GM23338 (cell line): ENCODE measurements around the gene HSPA12A. TPM values are rescaled to one million over a fixed set of nuclear protein-coding genes. Genes with fewer than 3 reads are reported as not detected.

Source experiments
- ATAC-seq: fragments of 200-7000 bp; cut with Tn5 transposase; 3 replicates; pipeline ENCODE4 v1.9.1; 2020
- DNase-seq: peaks from one replicate; pipeline ENCODE4 v3.0.0-alpha.2; 2015; ENCODE audit warnings: low spot score
- H2AFZ ChIP-seq: fragments of 200-600 bp; sonication (generic); 2 replicates; pipeline ENCODE4 v1.8.0; 2016; ENCODE audit warnings: antibody characterized with exemption, mild to moderate bottlenecking, moderate library complexity
- H3F3A ChIP-seq: fragments of 200-600 bp; sonication (generic); replicated peaks from 2 replicates; pipeline ENCODE4 v1.8.0; 2017; ENCODE audit warnings: antibody characterized with exemption, mixed run types, low read depth
- H3K27ac ChIP-seq: fragments of 200-600 bp; sonication (generic); 2 replicates; pipeline ENCODE4 v1.6.1; 2016; ENCODE audit warnings: low read depth
- H3K27me3 ChIP-seq: fragments of 200-600 bp; sonication (generic); 2 replicates; pipeline ENCODE4 v1.8.0; 2016; ENCODE audit warnings: mild to moderate bottlenecking, mixed run types, moderate library complexity; ENCODE audit not compliant: insufficient read depth
- H3K36me3 ChIP-seq: fragments of 200-600 bp; sonication (generic); 2 replicates; pipeline ENCODE4 v1.8.0; 2016; ENCODE audit warnings: mild to moderate bottlenecking; ENCODE audit not compliant: insufficient read depth
- H3K4me1 ChIP-seq: fragments of 200-600 bp; sonication (generic); 2 replicates; pipeline ENCODE4 v1.8.0; 2016; ENCODE audit warnings: mild to moderate bottlenecking, moderate library complexity; ENCODE audit not compliant: insufficient read depth
- H3K4me2 ChIP-seq: fragments of 200-600 bp; sonication (generic); 2 replicates; pipeline ENCODE4 v1.7.1; 2017; ENCODE audit warnings: mixed run types
- H3K4me3 ChIP-seq: fragments of 200-600 bp; sonication (generic); 2 replicates; pipeline ENCODE4 v1.6.1; 2016; ENCODE audit warnings: mixed run types
- H3K79me2 ChIP-seq: fragments of 200-600 bp; sonication (generic); replicated peaks from 2 replicates; pipeline ENCODE4 v1.8.0; 2017; ENCODE audit warnings: mild to moderate bottlenecking; ENCODE audit not compliant: insufficient read depth
- H3K9me2 ChIP-seq: fragments of 200-600 bp; sonication (generic); 2 replicates; pipeline ENCODE4 v1.8.0; 2017; ENCODE audit not compliant: insufficient read depth
- H4K20me1 ChIP-seq: fragments of 200-600 bp; sonication (generic); replicated peaks from 2 replicates; pipeline ENCODE4 v1.8.0; 2017; ENCODE audit warnings: mild to moderate bottlenecking; ENCODE audit not compliant: insufficient read depth
- H3K27ac Mint-ChIP-seq: 2 replicates; pipeline ENCODE4 v1.8.0; 2020; ENCODE audit warnings: inconsistent platforms, mild to moderate bottlenecking, moderate library complexity, mixed read lengths
- H3K27me3 Mint-ChIP-seq: 3 replicates; pipeline ENCODE4 v1.8.0; 2022; ENCODE audit warnings: low read depth, mild to moderate bottlenecking, moderate library complexity, mixed read lengths, inconsistent platforms; ENCODE audit not compliant: insufficient read depth, poor library complexity
- H3K36me3 Mint-ChIP-seq: 3 replicates; pipeline ENCODE4 v1.8.0; 2021; ENCODE audit warnings: low read depth, mild to moderate bottlenecking, inconsistent platforms, moderate library complexity, mixed read lengths
- H3K4me1 Mint-ChIP-seq: 3 replicates; pipeline ENCODE4 v1.8.0; 2020; ENCODE audit warnings: mild to moderate bottlenecking, inconsistent platforms, mixed read lengths
- H3K4me3 Mint-ChIP-seq: 3 replicates; pipeline ENCODE4 v1.8.0; 2021; ENCODE audit warnings: moderate library complexity, mild to moderate bottlenecking, inconsistent platforms, mixed read lengths
- H3K9me3 Mint-ChIP-seq: 3 replicates; pipeline ENCODE4 v1.8.0; 2020; ENCODE audit warnings: moderate library complexity, mild to moderate bottlenecking, inconsistent platforms, mixed read lengths
- CREB1 ChIP-seq: fragments of 250-450 bp; sonication (Bioruptor Pico); IDR thresholded peaks from 2 replicates; pipeline ENCODE4 v1.5.0; 2020; ENCODE audit warnings: low read depth, mild to moderate bottlenecking, moderate library complexity
- CTCF ChIP-seq, 2 experiments: fragments of 200-600 bp in 1 of 2; sonication (generic) in 1 of 2; conservative IDR thresholded peaks; 2 replicates each; pipeline versions ENCODE4 v1.5.1 to v1.6.1; 2016 to 2017; ENCODE audit warnings: antibody characterized with exemption in 2 of 2, low read depth in 2 of 2, mild to moderate bottlenecking in 2 of 2, moderate library complexity in 1 of 2
- ETS1 ChIP-seq: IDR thresholded peaks from 2 replicates; pipeline ENCODE4 v1.6.1; 2016; ENCODE audit warnings: antibody characterized with exemption
- EZH2 ChIP-seq: fragments of 200-600 bp; sonication (generic); IDR thresholded peaks from one replicate; pipeline ENCODE4 v1.8.0; 2017; ENCODE audit warnings: antibody characterized with exemption, mild to moderate bottlenecking, low read depth; ENCODE audit not compliant: unreplicated experiment
- EZH2phosphoT487 ChIP-seq: fragments of 200-600 bp; sonication (generic); IDR thresholded peaks from one replicate; pipeline ENCODE4 v1.8.1; 2018; ENCODE audit warnings: antibody characterized with exemption; ENCODE audit not compliant: unreplicated experiment
- JUNB ChIP-seq: IDR thresholded peaks from one replicate; pipeline ENCODE4 v1.6.1; 2016; ENCODE audit warnings: antibody characterized with exemption; ENCODE audit not compliant: unreplicated experiment
- NANOG ChIP-seq: IDR thresholded peaks from 2 replicates; pipeline ENCODE4 v1.6.1; 2016; ENCODE audit warnings: antibody characterized with exemption, borderline replicate concordance
- POLR2AphosphoS5 ChIP-seq: IDR thresholded peaks from 2 replicates; pipeline ENCODE4 v1.6.1; 2016; ENCODE audit warnings: antibody characterized with exemption, low read depth
- STAT1 ChIP-seq: IDR thresholded peaks from one replicate; pipeline ENCODE4 v1.6.1; 2016; ENCODE audit warnings: antibody characterized with exemption; ENCODE audit not compliant: unreplicated experiment
- ZNF114 ChIP-seq: fragments of 250-450 bp; sonication (Bioruptor Pico); IDR thresholded peaks from 2 replicates; pipeline ENCODE4 v1.5.0; 2020; ENCODE audit warnings: mild to moderate bottlenecking, moderate library complexity
- ZNF331 ChIP-seq: fragments of 250-450 bp; sonication (Bioruptor Pico); IDR thresholded peaks from 2 replicates; pipeline ENCODE4 v1.5.0; 2020; ENCODE audit warnings: low read depth, mild to moderate bottlenecking, moderate library complexity
- ZNF462 ChIP-seq: fragments of 250-450 bp; sonication (Bioruptor Pico); IDR thresholded peaks from 2 replicates; pipeline ENCODE4 v1.5.0; 2020; ENCODE audit warnings: mild to moderate bottlenecking, moderate library complexity
- polyA plus RNA-seq: library from polyadenylated mRNA; unstranded; fragments of >200 nt; fragmentation: Nextera tagmentation; extraction: Ambion mirVana; gene quantifications from 2 replicates; pipeline ENCODE4 v1.2.1, GENCODE V29; 2016
- total RNA-seq: library from RNA; depleted of rRNA; stranded (reverse); fragments of >200 nt; shearing (Covaris generic); gene quantifications from 2 replicates; pipeline ENCODE4 v1.2.3, GENCODE V29; 2014
- TF ChIP-seq, protein P1 (sequence below): IDR thresholded peaks from one replicate; pipeline ENCODE4 v1.6.1; 2018; ENCODE audit warnings: antibody characterized with exemption; ENCODE audit not compliant: unreplicated experiment

HSPA12A gene
- total and polyA plus RNA-seq, 2 experiments from 2014 or later = 4.4 to 6.3 TPM

DNA sequence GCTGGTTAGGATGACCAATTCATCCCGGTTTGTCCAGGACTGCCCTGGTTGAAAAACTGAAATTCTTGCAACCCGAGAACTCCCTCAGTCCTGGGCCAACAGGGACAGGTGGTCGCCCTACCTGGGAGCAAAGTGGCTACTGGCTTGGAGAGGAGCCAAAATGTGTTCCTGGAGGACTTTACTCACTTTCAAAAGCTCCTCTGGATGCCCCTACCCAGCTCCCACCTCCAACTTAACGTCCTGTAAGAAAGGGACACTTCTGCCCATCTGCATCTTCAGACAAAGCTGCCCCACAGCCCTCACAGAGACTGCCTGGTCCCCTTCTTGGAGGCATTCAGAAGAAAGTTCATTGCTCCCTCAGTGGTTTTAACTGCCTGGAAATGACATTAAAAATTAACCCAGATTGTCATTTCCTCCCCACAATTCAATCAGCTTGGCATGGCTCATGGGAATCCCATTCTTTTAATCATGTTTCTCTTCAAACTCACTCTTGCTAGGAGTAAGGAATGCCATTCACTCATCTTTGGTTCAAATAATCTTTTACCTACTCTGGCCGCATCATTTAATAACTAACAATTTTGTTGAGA lies 24.0 kb upstream of the HSPA12A start:
- no peaks in the 10 kb centered on the region for H3K4me1 ChIP-seq
- H3K4me3 ChIP-seq = no peak overlapping the region
- no peak overlapping the region for H3K27ac Mint-ChIP-seq
- peaks cover 6% of the 10 kb centered on the region; the same call in 2 of the 3 replicates for H3K9me3 Mint-ChIP-seq
- no peaks in the 10 kb centered on the region for H3K79me2 ChIP-seq
- TF ChIP-seq JUNB (no peak), STAT1 (no peak), ETS1 (no peak), CTCF (conservative IDR thresholded peaks at IDR 0.05; ENCODE audit: low read depth in 2 of 2) (no peak), EZH2phosphoT487 (no peak), ZNF114 (CRISPR knock-in tag) (no peak), CREB1 (CRISPR knock-in tag) (no peak), NANOG (no peak), EZH2 (no peak), ZNF331 (CRISPR knock-in tag) (no peak), POLR2AphosphoS5 (no peak), ZNF462 (CRISPR knock-in tag) (no peak)
- TF ChIP-seq, protein P1, sequence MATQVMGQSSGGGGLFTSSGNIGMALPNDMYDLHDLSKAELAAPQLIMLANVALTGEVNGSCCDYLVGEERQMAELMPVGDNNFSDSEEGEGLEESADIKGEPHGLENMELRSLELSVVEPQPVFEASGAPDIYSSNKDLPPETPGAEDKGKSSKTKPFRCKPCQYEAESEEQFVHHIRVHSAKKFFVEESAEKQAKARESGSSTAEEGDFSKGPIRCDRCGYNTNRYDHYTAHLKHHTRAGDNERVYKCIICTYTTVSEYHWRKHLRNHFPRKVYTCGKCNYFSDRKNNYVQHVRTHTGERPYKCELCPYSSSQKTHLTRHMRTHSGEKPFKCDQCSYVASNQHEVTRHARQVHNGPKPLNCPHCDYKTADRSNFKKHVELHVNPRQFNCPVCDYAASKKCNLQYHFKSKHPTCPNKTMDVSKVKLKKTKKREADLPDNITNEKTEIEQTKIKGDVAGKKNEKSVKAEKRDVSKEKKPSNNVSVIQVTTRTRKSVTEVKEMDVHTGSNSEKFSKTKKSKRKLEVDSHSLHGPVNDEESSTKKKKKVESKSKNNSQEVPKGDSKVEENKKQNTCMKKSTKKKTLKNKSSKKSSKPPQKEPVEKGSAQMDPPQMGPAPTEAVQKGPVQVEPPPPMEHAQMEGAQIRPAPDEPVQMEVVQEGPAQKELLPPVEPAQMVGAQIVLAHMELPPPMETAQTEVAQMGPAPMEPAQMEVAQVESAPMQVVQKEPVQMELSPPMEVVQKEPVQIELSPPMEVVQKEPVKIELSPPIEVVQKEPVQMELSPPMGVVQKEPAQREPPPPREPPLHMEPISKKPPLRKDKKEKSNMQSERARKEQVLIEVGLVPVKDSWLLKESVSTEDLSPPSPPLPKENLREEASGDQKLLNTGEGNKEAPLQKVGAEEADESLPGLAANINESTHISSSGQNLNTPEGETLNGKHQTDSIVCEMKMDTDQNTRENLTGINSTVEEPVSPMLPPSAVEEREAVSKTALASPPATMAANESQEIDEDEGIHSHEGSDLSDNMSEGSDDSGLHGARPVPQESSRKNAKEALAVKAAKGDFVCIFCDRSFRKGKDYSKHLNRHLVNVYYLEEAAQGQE = no peak
- H3K27ac ChIP-seq = no peak overlapping the region
- H3K9me2 ChIP-seq = 0 out of 2 replicates have a peak, but pooled peaks cover 3% of the 10 kb centered on the region
- H3K4me3 Mint-ChIP-seq = no peak overlapping the region
- DNase-seq (no peak), ATAC-seq (no peak)
- no peak overlapping the region for H3K4me2 ChIP-seq
- H3K36me3 Mint-ChIP-seq = peaks cover 3% of the 10 kb centered on the region; the same call in 1 of the 3 replicates
- no peaks in the 10 kb centered on the region; the same call in 2 of the 3 replicates for H3K4me1 Mint-ChIP-seq
- no peaks in the 10 kb centered on the region for H3K27me3 ChIP-seq
- no peak overlapping the region for H2AFZ ChIP-seq
- H3K36me3 ChIP-seq = no peaks in the 10 kb centered on the region; the same call in 1 of the 2 replicates
- peaks cover 9% of the 10 kb centered on the region for H3K27me3 Mint-ChIP-seq
- H4K20me1 ChIP-seq = no peaks in the 10 kb centered on the region
- no peaks in the 10 kb centered on the region for H3F3A ChIP-seq
